ENCODE results near the gene RBMS1.
A peak's percentile ranks its signal among the peaks of the same experiment; 100 is the strongest.
"Not testable (repeated sequence)": the region's sequence is repeated elsewhere in the genome, so short reads cannot be mapped to it uniquely, and the experiment has no call there.

The RBMS1 gene

DNA sequence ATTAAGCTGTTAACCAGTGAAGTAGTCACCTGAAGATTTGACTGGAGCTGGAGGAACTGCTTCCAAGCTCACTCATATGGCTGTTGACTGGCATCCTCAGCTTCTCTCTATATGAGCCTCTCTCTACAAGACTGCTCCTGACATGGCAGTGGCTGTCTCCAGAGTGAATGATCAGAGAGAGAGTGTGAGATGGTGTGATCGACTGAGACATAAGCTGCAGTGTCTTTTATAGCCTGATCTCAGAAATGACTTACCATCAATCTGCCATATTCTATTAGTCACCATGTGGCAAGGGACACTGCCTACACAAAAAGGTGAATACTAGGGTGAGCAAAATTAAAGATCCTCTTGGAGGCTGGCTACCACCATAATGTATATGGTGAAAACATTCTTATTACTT, 7.8 kb upstream of the RBMS1 start:
- DNase-seq (ENCODE audit: low spot score), result no peak

DNA sequence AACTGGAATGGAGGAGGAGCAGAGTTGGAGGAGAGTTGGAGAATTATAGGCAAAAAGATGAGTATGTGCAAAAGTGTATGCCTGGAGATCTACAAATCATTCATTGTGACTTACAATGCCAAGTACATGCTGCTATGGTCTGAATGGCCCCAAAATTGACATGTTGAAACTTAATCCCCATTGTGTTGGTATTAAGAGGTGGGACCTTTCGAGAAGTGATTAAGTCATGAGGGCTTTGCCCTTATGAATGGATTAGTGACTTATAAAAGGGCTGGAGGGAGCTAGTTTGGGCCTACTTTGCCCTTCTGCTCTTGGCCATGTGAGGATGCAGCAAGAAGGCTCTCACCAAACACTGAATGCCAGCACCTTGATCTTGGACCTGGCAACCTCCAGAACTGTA, 6.3 kb upstream of the RBMS1 start:
- DNase-seq (ENCODE audit: low spot score), result no peak

- DNase-seq (ENCODE audit: low spot score), result no peak
Observed at GRCh38 chr2:160498137-160498536, 4.5 kb upstream of the RBMS1 start.

GRCh38 chr2:160494201-160494644, 616 bp upstream of the RBMS1 start:
- no peak for DNase-seq (ENCODE audit: low spot score)

- DNase-seq (ENCODE audit: low spot score), result peak; percentile 32
Observed at GRCh38 chr2:160492401-160493226, 993 bp downstream of the RBMS1 start.

DNA sequence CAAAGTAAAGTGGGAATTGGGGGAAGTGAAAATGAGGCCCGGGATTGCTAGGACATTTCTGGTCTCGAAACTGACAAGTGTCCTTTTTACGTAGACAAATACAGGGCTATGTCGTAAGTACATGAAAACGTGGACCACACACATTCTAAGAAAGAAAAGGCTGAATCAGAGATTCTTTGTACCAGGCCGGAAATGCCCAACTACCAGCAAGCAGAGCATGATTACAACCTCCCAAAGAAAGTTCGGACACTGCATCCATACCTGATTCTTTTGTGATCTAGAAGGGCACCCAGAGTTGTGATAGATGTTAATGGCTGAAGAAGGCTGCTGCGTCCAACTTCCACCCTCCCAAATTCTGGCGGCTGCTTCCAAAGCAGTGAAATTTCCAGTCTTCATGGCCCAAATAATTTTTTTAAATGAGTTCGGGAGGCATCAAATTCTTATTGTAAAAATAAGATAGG, 1.7 kb downstream of the RBMS1 start:
- DNase-seq (ENCODE audit: low spot score), result peak; percentile 49

GRCh38 chr2:160490733-160491685, 2.6 kb downstream of the RBMS1 start:
- no peak for DNase-seq (ENCODE audit: low spot score)

DNA sequence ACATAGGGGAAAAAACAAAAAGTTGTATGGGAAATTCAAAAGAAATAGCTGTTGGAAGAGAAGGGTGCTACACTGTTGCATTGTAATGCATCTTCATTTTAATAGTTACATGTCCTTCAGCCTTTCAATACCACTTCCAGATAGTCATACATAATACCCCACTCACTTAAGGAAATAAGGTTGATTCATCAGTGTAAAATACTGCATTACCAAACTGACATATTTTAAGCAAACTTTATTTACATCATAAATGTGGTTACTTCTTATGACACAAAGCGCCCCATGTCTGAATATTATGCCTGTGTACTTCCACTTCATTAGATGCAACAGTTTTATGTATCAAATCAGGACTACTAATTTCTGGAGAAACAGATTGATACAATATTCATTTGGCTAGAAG, 4.5 kb downstream of the RBMS1 start:
- no peak for DNase-seq (ENCODE audit: low spot score)

DNA sequence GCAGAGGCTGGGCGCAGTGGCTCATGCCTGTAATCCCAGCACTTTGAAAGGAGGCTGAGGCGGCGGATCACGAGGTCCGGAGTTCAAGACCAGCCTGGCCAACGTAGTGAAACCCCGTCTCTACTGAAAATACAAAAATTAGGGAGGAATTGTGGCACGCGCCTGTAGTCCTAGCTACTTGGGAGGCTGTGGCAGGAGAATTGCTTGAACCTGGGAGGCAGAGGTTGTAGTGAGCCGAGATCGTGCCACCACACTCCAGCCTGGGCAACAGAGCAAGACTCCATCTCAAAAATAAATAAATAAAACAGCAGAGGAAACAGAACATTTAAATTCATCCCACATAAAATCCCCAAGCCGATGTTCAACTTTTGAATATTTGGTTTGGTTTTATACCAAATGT, 5.3 kb downstream of the RBMS1 start:
- DNase-seq (ENCODE audit: low spot score), result not testable (repeated sequence)

GRCh38 chr2:160486341-160486740, 7.3 kb downstream of the RBMS1 start:
- no peak for DNase-seq (ENCODE audit: low spot score)

DNA sequence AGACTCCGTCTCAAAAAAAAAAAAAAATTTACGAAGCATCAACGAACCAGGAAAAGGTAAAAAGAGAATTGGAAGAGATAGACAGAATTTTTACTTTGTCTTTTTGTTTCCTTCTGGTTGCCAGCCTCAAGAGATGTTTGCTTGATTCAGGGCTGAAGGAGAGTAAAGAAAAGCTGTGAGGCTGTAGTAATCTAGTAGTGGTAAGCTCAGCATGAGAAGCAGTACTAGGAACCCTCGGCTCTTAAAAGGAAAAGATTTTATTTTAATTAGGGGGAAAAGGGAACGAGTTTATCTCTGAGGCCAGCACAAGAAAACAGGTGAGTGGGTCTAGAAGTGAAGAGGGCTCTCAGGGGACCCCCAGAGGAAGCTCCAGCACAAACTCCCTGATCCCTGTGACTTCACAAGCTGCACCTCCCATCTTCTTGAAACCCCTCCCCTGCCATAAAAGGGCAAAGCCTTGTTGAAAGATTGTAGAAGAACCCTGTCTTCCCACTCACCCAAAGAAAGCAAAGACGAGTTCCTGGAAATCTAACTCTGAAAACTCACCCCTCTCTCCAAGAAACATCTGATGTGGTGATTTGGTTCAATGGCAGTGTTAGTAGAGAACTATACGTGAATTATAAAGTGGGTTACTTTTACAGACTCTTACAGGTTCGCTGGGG, 8.6 kb downstream of the RBMS1 start:
- DNase-seq (ENCODE audit: low spot score), result no peak

DNA sequence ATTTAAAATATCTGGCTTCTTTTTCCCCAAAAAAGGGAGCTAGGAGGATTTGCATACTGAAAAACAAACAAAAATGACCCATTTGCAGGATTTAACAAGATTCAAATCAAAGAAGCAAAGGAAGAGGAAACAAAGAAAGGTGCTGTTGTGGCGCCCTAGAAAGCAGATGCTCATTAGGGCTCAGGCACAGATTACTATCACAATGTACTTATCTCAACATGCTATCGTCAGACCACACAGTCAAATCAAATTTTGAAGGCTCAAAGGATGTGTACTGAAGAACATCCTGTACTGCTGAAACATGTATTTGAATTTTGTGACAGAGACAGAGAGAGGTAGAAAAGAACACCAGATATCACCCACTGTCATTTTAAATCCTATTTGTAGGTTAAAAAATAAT, 10.9 kb downstream of the RBMS1 start:
- no peak for DNase-seq (ENCODE audit: low spot score)

DNA sequence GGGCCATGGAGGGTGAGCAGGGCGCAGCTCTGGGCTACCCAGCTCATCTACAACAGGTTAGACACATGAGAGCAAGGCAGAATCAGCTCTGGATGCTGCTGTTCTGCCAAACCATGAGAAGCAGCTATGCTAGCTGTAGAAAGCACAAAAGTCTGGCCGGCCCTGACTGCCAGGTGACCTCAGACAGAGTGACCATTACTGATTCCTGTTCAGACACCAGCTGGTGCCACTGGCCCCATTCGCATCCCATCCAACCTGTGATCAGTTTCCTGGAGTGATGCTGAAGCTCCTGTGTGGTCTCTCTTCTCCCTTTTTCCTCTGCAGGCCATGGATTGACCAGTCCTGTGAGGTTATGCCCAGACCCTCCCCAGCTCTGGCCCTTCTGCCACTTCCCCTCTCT, 14.3 kb downstream of the RBMS1 start:
- DNase-seq (ENCODE audit: low spot score), result no peak

- no peak for DNase-seq (ENCODE audit: low spot score)
Observed at GRCh38 chr2:160478660-160479059, 14.9 kb downstream of the RBMS1 start.

DNA sequence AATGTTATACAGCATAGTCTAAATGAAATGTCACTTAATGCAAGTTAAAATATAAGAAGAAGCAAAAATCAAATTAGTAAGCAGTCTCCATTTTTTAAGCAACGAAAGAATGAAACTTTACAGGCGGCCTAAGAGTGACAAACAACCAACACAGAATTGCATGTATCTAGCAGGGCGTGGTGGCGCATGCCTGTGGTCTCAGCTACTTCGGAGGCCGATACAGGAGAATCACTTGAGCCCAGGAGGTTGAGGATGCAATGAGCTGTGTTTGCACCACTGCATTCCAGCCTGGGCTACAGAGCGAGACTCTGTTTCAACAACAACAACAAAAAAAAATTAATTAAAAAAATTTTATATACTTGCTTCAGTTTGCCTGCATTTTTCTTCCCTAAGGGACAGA, 16.6 kb downstream of the RBMS1 start:
- no peak for DNase-seq (ENCODE audit: low spot score)

GRCh38 chr2:160474891-160475787, 18.5 kb downstream of the RBMS1 start:
- no peak for DNase-seq (ENCODE audit: low spot score)

DNA sequence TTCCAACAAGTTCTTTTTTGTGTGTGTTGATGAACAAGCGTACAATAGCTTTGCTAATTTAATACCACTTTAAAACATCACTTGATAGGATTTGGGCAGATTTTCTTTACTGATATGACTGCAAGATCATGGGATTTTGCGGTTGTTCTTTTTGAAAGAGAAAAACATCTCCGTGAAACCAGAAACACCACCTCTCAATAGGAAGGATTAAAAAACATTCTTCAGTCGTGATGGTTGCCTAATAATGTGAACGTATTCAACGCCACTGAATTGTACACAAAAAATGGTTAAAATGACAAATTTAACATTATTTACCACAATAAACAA, 19.3 kb downstream of the RBMS1 start:
- DNase-seq (ENCODE audit: low spot score), result no peak

GRCh38 chr2:160473468-160474318, 19.9 kb downstream of the RBMS1 start:
- DNase-seq (ENCODE audit: low spot score), result no peak

GRCh38 chr2:160472839-160473251, 20.8 kb downstream of the RBMS1 start:
- DNase-seq (ENCODE audit: low spot score), result peak; percentile 49

DNA sequence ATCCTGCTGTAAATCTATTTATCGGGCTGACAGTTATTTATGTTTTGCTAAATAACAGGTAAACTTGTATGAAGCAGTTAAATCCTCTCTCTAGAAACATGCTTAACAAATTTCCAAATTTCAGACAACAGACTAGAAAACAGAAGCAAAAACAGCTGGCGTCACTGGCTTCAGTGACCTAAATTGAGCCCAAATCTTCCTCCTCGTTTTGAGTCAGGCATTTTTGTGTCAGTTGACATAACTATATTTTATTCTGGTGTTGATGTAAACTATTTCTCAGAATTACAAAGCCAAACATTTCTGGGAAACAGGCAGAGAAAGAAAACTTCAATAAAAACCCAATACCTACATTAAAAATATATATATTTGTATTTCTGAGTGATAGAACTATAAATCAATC, 21.7 kb downstream of the RBMS1 start:
- DNase-seq (ENCODE audit: low spot score), result no peak
